Inflammatory macrophage (primary cell): Measurements from ENCODE around the gene KRT8.
"Not testable (repeated sequence)": the region's sequence is repeated elsewhere in the genome, so short reads cannot be mapped to it uniquely, and the experiment has no call there.

Source experiments
- DNase-seq, 2 donors: peaks; one replicate each; pipeline ENCODE4 v3.0.0-alpha.2; 2020 to 2022

The KRT8 gene

DNA sequence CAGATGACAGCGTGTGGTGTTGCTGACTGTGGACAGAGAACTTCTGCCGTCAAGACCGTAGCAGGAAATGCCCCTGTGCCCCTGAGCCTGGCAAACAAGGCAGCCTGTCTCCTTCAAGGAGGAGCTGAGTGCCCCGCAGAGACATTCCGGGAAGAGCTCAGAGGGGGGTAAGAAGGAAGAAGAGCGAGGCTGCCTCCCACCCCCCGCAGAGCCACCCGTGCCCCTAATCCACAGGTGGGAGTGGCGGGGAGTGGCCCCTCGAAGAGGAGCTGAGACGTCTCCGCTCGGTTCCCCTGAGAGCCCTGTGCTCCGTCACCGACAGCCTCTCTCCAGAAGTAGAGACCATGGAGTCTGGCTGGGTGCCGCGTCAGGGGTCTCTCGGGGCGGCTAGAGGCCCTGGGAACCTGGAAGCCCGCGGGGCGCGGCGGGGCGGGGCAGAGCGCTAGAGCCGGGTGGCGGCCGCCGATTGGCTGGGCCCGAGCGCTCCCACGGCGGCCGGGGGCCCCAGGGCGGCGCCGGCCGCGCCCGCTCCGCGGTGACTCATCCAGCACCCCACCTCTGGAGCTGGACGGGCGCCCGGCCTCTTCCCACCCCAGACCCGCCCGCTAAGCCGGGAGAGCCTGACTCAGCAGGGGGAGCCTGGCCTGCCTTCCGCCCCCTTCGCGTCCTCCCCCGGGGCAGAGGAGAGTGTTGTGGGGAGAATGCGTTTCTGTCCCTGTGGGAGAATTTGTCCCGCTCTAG lies 30.9 kb downstream of the KRT8 start:
- DNase-seq, result peak; percentile 80 to 85

DNA sequence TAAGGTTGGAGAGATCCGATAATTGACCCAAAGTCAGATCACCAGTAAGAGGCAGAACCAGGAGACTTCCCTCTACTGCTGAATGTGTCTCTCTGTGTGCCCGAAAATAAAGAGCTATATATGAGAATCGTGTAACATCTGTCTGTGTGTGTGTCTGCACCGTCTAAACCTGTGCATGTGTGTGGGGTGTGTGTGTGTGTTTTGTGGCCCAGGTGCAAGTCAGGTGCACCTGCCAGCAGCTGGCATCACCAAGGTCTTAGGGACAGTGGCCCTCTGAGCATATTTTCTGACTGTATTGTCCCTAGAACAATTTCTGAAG lies 31.4 kb downstream of the KRT8 start:
- DNase-seq, result no peak

- no peak for DNase-seq
Observed at GRCh38 chr12:52872644-52873389, 32.1 kb downstream of the KRT8 start.

DNA sequence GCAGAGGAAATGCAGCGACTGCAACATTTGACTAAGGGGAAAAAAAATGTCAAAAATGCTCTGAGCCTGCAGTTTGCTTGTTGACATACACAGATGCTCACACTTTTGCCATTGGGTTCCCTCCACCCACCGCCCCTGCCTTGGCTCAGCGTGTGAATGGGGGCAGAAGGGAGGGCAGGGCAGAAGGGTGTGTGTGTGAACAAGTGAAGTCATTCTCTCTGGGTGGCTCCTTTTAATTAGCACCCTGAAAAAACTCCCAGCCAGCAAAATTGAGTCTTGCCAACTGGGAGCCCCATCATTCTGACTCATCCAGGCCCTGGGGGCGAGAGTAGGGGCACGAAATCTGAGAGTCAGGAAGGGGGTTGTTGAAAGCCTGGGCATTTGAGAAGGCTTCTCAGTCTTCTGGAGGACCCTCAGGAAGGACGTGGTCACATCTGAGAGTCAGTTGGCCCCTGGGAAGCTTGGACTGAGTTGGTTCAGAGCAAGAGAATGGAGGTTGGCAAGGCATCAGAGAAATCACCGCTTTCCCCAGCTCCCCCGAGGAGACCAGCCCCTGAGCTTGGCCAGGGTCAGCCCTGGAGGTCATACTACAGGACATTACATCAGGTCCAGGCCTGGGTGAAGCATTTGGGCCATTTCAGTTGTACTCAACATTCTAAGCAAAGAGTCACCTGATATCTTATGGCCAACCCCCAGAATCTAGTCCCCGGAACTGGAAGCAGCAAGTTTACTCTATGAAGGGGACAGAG lies 33.4 kb downstream of the KRT8 start:
- DNase-seq, result peak; percentile 48 to 54

DNA sequence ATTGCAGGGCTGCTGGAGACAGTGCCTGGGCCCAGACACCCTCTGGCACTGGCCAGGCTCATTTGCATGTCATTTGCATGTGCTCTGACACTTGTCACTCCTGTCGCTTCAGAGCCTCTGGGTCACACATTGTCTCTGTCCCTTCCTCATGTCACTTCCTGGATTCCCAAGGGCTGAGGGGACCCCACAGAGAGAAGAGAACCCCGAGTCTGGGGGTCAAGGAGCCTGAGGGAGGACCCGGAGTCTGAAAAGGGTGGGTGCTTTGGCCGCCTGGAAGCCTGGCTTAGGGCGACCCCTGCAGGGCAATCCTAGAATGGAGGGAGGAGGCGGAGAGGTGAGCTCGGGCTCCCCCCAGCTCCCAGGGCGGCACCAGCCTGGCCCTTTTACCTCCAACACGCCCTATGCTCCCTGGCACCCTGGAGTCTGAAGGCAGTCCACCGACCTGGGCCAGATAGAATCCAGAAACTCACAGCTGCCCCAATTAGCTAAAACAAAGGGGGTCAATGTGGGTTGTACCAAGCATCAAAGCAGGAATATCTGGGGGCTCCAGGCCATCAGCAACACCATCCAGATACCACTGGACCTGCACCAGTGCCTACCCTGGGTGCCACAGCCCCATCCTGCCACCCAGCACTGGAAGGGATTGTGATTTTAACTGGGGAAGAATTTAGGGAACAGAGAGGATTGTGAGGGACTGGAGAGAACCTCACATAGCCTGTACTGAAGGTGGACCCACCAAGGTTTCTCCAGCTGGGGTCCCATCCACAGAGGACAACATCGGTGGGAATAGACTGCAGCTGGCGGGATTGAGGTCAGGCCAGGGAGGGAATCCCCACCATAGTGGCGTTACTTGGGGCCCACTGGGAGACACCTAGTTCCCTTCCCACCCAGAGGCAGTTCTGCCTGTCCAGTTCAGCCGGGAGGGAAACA lies 34.2 kb downstream of the KRT8 start:
- DNase-seq, result peak; percentile 51 to 57

DNA sequence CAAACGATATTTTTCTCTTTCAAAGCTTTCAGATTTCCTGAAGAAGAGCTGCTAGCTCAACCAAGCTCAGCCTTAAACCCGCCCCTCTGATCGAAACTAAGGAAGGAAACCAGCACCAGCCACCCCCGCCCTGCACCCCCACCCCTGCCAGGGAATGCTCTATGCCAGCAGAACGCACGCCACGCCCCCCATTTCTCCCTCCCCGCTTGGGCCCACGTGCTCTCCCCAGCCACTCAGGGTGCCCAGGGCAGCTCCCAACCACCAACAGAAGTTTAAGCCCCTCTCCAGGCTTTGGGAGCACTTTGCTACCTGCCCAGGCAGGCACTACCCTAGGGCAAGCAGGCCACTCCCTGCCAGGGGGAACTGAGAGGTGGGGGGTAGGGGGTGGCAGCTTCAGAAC lies 37.2 kb downstream of the KRT8 start:
- DNase-seq, result peak; percentile 87 to 91

GRCh38 chr12:52867152-52867551 lies 37.7 kb downstream of the KRT8 start:
- no peak for DNase-seq

- DNase-seq, result peak; percentile 40 to 56
Observed at GRCh38 chr12:52865090-52865944, 39.6 kb downstream of the KRT8 start.

- DNase-seq, result no peak
Observed at GRCh38 chr12:52862023-52862422, 42.9 kb downstream of the KRT8 start.

DNA sequence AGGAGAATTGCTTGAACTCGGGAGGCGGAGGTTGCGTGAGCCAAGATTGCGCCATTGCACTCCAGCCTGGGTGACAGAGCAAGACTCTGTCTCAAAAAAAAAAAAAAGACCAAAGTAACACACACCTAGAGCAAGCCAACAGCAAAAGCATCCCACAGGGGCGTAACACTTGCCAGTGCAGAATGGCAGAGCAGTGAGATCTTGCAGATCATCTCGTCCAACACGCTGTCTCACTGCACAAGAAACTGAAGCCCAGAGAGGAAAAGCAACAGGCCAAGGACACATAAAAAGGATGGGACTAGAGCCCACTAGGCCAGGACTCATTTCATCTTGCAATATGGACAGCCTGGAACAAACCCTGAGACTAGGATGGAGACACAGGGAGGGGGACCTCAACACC lies 43.4 kb downstream of the KRT8 start:
- no peak for DNase-seq

DNA sequence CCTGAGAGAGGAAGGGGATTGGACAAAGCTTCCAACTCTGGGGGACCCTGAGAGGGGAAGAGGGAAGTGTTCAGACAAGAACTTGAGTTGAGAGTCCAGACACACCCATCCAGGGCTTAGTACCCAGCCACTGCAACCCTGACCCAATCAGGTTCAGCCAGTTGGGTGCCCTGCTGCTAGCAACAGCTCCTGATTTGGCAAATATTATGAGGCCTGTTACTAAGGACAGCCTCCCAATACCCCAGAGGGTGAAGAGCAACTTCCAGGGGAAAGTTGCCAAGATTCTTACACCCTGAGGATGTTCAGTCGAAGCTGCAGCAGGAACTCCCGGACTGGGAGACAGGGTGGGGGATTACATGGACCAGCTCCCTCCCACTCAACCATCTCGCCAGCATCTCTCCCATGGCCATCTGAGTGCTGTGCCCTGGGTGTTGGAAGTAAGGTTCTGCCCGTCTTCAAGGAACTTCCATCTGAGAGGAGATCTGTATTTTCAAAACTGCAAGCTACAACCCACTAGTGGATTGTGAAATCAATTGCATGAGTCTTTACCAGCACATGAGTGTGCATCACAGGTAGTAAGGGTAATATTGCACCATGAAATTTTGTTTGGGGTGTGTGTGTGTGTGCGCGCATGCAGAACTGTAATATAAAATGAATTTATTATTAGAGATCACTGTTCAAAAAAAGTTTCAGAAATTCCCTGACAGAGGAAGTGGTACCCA lies 44.6 kb downstream of the KRT8 start:
- peak; percentile 82 to 87 for DNase-seq

DNA sequence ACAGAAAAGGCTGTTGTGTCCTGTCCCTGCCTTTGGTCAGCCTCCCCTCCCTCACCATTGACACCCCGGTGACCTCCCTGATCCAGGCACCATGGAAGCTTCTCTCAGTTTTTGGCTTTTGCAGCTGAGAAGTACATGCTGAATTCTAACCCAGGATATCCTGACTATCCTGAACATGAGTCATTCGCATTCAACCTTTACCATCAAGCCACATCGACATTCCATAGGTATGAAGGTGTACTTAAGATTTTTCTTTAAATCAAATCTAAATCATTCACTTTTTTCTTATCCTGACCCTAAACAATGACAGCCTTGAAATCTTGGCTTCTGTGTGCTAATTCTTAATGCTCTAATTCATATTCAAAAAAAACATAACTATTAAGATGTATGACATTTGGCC lies 47.4 kb downstream of the KRT8 start:
- no peak for DNase-seq

- DNase-seq, result no peak
Observed at GRCh38 chr12:52856787-52857186, 48.1 kb downstream of the KRT8 start.

DNA sequence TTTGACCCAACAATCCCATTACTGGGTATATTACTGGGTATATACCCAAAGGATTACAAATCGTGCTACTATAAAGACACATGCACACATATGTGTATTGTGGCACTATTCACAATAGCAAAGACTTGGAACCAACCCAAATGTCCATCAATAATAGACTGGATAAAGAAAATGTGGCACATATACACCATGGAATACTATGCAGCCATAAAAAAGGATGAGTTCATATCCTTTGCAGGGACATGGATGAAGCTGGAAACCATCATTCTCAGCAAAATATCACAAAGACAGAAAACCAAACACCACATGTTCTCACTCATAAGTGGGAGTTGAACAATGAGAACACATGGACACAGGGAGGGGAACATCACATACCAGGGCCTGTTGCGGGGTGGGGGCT lies 48.8 kb downstream of the KRT8 start:
- DNase-seq, result not testable (repeated sequence)

- DNase-seq, result no peak
Observed at GRCh38 chr12:52851787-52852186, 53.1 kb downstream of the KRT8 start.

GRCh38 chr12:52850681-52851080 lies 54.2 kb downstream of the KRT8 start:
- no peak for DNase-seq

- DNase-seq, result no peak
Observed at GRCh38 chr12:52849511-52849910, 55.4 kb downstream of the KRT8 start.

DNA sequence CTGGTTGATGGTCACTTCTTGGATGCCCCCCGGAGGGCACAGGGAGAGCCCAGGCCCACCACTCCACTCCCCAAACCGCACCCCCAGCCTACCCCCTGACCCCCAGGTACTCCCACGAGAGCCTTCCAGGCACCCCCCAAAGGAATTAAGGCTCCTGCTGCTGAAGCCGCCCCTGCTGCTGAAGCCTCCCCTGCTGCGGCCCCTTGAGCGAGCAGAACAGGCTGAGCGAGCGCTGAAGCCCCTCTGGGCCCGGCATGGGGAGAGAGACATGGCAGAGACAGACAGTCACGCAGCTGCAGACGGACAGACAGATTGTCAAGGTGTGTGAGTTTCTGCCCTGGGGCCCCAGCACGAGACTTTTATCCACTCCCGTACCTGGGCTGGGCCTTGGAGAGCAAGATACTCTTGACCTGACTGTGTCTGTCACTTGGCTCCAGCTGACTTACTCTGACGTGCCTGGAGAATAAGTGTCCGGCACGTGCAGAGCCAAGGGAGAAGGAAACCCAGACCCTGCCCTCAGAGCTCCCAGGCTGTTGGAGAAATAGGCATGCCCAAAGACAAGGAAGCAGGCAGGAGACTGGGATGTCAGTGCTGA lies 56.1 kb downstream of the KRT8 start, which contains the start of gene KRT78:
Gene KRT78 (minus strand): TSS at position 334 of the 595 bp plus-strand sequence. CDS start 64 bp downstream, at position 270.
- no peak for DNase-seq

- DNase-seq, result peak; percentile 74 to 89
Observed at GRCh38 chr12:52847335-52848102, 57.4 kb downstream of the KRT8 start.
